SK-N-SH (cell line): ENCODE data around the gene PTPN9. TPM values are rescaled to one million over a fixed set of nuclear protein-coding genes. Genes with fewer than 3 reads are reported as not detected.
A peak's percentile ranks its signal among the peaks of the same experiment; 100 is the strongest.

Experiments
- CTCF ChIA-PET: fragments of 300-600, 350-600 bp; formaldehyde crosslinking; extraction: SDS; loops from one replicate; lab custom pipeline; 2021; lab: Yijun Ruan, JAX
- POLR2A ChIA-PET: fragments of 350-600 bp; sonication (Branson Sonifier 250); formaldehyde crosslinking; extraction: SDS; loops from one replicate; lab custom pipeline; 2020; ENCODE audit warnings: antibody characterized with exemption, inconsistent platforms; lab: Yijun Ruan, JAX
- DNase-seq: peaks from one replicate; pipeline ENCODE4 v3.0.0; 2012
- H2AFZ ChIP-seq: fragments of 200-600 bp; sonication (generic); 2 replicates; pipeline ENCODE4 v1.8.1; 2016; ENCODE audit warnings: antibody characterized with exemption, mild to moderate bottlenecking, low read depth
- H3F3A ChIP-seq: fragments of 200-600 bp; sonication (generic); replicated peaks from 2 replicates; pipeline ENCODE3; 2016; ENCODE audit warnings: antibody characterized with exemption, mild to moderate bottlenecking; ENCODE audit not compliant: insufficient read depth
- H3K27ac ChIP-seq, 2 experiments: fragments of 200-500 bp in 1 of 2; fragments of 200-600 bp in 1 of 2; sonication (Bioruptor generic) in 1 of 2; sonication (generic), shearing (Covaris generic) in 1 of 2; 2 replicates each; pipeline versions ENCODE4 v1.5.1 to v1.6.1; 2014 to 2016; ENCODE audit warnings: low read depth in 2 of 2, inconsistent platforms in 1 of 2, low read length in 1 of 2, mild to moderate bottlenecking in 1 of 2, mixed read lengths in 1 of 2
- H3K27me3 ChIP-seq: fragments of 200-600 bp; sonication (generic), shearing (Covaris generic); 2 replicates; pipeline ENCODE4 v1.6.1; 2016; ENCODE audit warnings: mixed run types; ENCODE audit not compliant: insufficient read depth
- H3K36me3 ChIP-seq, 2 experiments: fragments of 200-500 bp in 1 of 2; fragments of 200-600 bp in 1 of 2; sonication (Bioruptor generic) in 1 of 2; sonication (generic) in 1 of 2; replicated peaks in 1 of 2; 2 replicates each; pipeline versions ENCODE3 to v1.5.1; 2014 to 2016; ENCODE audit warnings: low read length in 1 of 2, mild to moderate bottlenecking in 1 of 2; ENCODE audit not compliant: insufficient read depth in 2 of 2, control insufficient read depth in 1 of 2
- H3K4me1 ChIP-seq, 2 experiments: fragments of 200-500 bp in 1 of 2; fragments of 200-600 bp in 1 of 2; sonication (Bioruptor generic) in 1 of 2; sonication (generic), shearing (Covaris generic) in 1 of 2; 2 replicates each; pipeline versions ENCODE4 v1.5.1 to v1.6.1; 2014 to 2016; ENCODE audit warnings: low read depth in 1 of 2, low read length in 1 of 2, mixed run types in 1 of 2; ENCODE audit not compliant: insufficient read depth in 2 of 2, control insufficient read depth in 1 of 2
- H3K4me2 ChIP-seq: fragments of 200-600 bp; sonication (generic), shearing (Covaris generic); 2 replicates; pipeline ENCODE4 v1.6.1; 2017; ENCODE audit warnings: mixed run types
- H3K4me3 ChIP-seq, 2 experiments: fragments of 200-500 bp in 1 of 2; fragments of 200-600 bp in 1 of 2; sonication (Bioruptor generic) in 1 of 2; sonication (generic), shearing (Covaris generic) in 1 of 2; 2 replicates each; pipeline versions ENCODE4 v1.5.1 to v1.8.1; 2014 to 2016; ENCODE audit warnings: low read depth in 2 of 2, inconsistent platforms in 1 of 2, low read length in 1 of 2, mild to moderate bottlenecking in 1 of 2, mixed read lengths in 1 of 2, moderate library complexity in 1 of 2
- H3K79me2 ChIP-seq: fragments of 200-600 bp; sonication (generic); 2 replicates; pipeline ENCODE4 v1.8.1; 2017; ENCODE audit warnings: mild to moderate bottlenecking; ENCODE audit not compliant: insufficient read depth
- H3K9ac ChIP-seq: fragments of 200-600 bp; sonication (generic); 2 replicates; pipeline ENCODE4 v1.6.1; 2017; ENCODE audit warnings: mixed run types
- H3K9me2 ChIP-seq: fragments of 200-600 bp; sonication (generic); 2 replicates; pipeline ENCODE4 v1.6.1; 2017; ENCODE audit warnings: mixed run types
- H3K9me3 ChIP-seq: fragments of 200-600 bp; sonication (generic); 2 replicates; pipeline ENCODE4 v1.6.1; 2017; ENCODE audit warnings: mixed run types, mild to moderate bottlenecking, moderate library complexity
- H4K20me1 ChIP-seq: fragments of 200-600 bp; sonication (generic); 2 replicates; pipeline ENCODE4 v1.6.1; 2017; ENCODE audit warnings: mild to moderate bottlenecking, mixed run types; ENCODE audit not compliant: insufficient read depth
- CHD2 ChIP-seq: fragments of 150-350 bp; IDR thresholded peaks from 2 replicates; pipeline ENCODE4 v1.6.1; 2018; ENCODE audit warnings: low read length; ENCODE audit not compliant: partially characterized antibody
- EZH2phosphoT487 ChIP-seq: fragments of 200-600 bp; sonication (generic); IDR thresholded peaks from 2 replicates; pipeline ENCODE4 v1.6.1; 2017; ENCODE audit warnings: low read depth, mixed run types, mild to moderate bottlenecking, antibody characterized with exemption, moderate library complexity, borderline replicate concordance
- JUND ChIP-seq: IDR thresholded peaks from 2 replicates; pipeline ENCODE4 v1.4.0; 2012
- MEF2A ChIP-seq: IDR thresholded peaks from 2 replicates; pipeline ENCODE4 v1.4.0; 2012; ENCODE audit warnings: low read depth, borderline replicate concordance
- NRF1 ChIP-seq: IDR thresholded peaks from 2 replicates; pipeline ENCODE4 v1.6.1; 2012; ENCODE audit warnings: low read depth, mild to moderate bottlenecking, low read length
- RAD21 ChIP-seq: IDR thresholded peaks from 2 replicates; pipeline ENCODE4 v1.6.1; 2012; ENCODE audit warnings: mild to moderate bottlenecking, low read length
- RCOR1 ChIP-seq: fragments of 150-350 bp; IDR thresholded peaks from 2 replicates; pipeline ENCODE4 v1.6.1; 2017; ENCODE audit warnings: antibody characterized with exemption, low read length
- RFX5 ChIP-seq: IDR thresholded peaks from 2 replicates; pipeline ENCODE4 v1.6.1; 2012; ENCODE audit warnings: mild to moderate bottlenecking, improper control_type of control experiment, low read length
- RXRA ChIP-seq: IDR thresholded peaks from 2 replicates; pipeline ENCODE4 v1.4.0; 2012; ENCODE audit warnings: low read depth, mild to moderate bottlenecking, borderline replicate concordance
- SIN3A ChIP-seq: IDR thresholded peaks from 2 replicates; pipeline ENCODE4 v1.6.1; 2012; ENCODE audit warnings: low read depth, mild to moderate bottlenecking, low read length, moderate library complexity, borderline replicate concordance
- SMC3 ChIP-seq: IDR thresholded peaks from 2 replicates; pipeline ENCODE4 v1.6.1; 2012; ENCODE audit warnings: low read depth, low read length, improper control_type of control experiment
- TCF12 ChIP-seq: IDR thresholded peaks from 2 replicates; pipeline ENCODE4 v1.4.0; 2012
- TEAD4 ChIP-seq: IDR thresholded peaks from 2 replicates; pipeline ENCODE4 v1.4.0; 2012; ENCODE audit warnings: mild to moderate bottlenecking, borderline replicate concordance; ENCODE audit not compliant: insufficient read depth
- YY1 ChIP-seq: IDR thresholded peaks from 2 replicates; pipeline ENCODE4 v1.4.0; 2012; ENCODE audit warnings: low read depth, mild to moderate bottlenecking
- WGBS: methylation state at CpG from one replicate; pipeline ENCODE4 v1.1.6; 2017; ENCODE audit warnings: low lambda C conversion rate; 5-methylcytosine and 5-hydroxymethylcytosine counted together
- polyA plus RNA-seq, 3 experiments: library from polyadenylated mRNA; depleted of rRNA; stranded (reverse); fragments of >200 nt; gene quantifications; 2 replicates each; pipeline ENCODE4 v1.2.3, GENCODE V29; 2012
- TF ChIP-seq, protein P1 (sequence below): IDR thresholded peaks from 2 replicates; pipeline ENCODE4 v1.6.1; 2012; ENCODE audit warnings: mild to moderate bottlenecking, low read depth, low read length, moderate library complexity
- TF ChIP-seq, protein P2 (sequence below): IDR thresholded peaks from 2 replicates; pipeline ENCODE4; 2012
- TF ChIP-seq, protein P3 (sequence below): fragments of 150-350 bp; IDR thresholded peaks from 2 replicates; pipeline ENCODE4 v1.6.1; 2016; ENCODE audit warnings: mild to moderate bottlenecking, low read depth, low read length
- TF ChIP-seq, protein P4 (sequence below): fragments of 150-350 bp; IDR thresholded peaks from 2 replicates; pipeline ENCODE4 v1.6.1; 2017; ENCODE audit warnings: antibody characterized with exemption, low read length, low read depth, borderline replicate concordance
- TF ChIP-seq, protein P5 (sequence below): fragments of 200-600 bp; sonication (generic); IDR thresholded peaks from 2 replicates; pipeline ENCODE4 v1.6.1; 2017; ENCODE audit warnings: antibody characterized with exemption, mild to moderate bottlenecking, moderate library complexity

PTPN9 gene
- polyA plus RNA-seq, 1 of the 3 experiments (the other 2 are of a cell fraction), result 25.9 TPM

DNA sequence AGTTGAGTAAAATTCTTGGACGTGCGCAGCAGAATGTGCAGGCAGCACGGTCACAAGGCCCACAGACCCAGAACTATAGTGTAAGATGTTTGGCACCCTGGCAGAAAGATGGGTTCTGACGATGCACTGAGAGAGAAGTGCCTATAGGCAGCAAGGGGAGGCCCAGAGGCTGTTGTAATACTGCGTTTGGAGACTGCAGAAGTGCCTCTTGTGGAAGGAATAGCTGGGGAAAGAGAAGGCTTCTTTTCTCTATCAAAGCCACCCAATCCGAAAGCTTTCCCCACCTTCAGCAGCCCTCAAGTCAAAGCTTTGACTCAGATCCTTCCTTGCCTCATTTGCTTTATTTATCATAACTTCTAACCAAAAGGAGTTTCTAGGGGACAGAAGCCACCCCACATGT lies 122.4 kb downstream of the PTPN9 start:
- POLR2A ChIA-PET, result no interaction called here
- H3K4me3 ChIP-seq, result peak overlapping the region; percentile 1 to 93; a peak in 2 of 4 replicates
- H3K9me2 ChIP-seq, result no peaks in the 10 kb centered on the region
- DNase-seq, result no peak
- H3K9ac ChIP-seq, result peak overlapping the region; percentile 96
- H3K4me1 ChIP-seq, result peaks cover 0 to 16% of the 10 kb centered on the region in 2 experiments; a peak in 1 of 4 replicates
- H3K79me2 ChIP-seq, result peaks cover 12% of the 10 kb centered on the region; the same call in 1 of the 2 replicates
- H3K4me2 ChIP-seq, result peak overlapping the region; percentile 98
- no peak overlapping the region for H2AFZ ChIP-seq
- TF ChIP-seq, protein P1, sequence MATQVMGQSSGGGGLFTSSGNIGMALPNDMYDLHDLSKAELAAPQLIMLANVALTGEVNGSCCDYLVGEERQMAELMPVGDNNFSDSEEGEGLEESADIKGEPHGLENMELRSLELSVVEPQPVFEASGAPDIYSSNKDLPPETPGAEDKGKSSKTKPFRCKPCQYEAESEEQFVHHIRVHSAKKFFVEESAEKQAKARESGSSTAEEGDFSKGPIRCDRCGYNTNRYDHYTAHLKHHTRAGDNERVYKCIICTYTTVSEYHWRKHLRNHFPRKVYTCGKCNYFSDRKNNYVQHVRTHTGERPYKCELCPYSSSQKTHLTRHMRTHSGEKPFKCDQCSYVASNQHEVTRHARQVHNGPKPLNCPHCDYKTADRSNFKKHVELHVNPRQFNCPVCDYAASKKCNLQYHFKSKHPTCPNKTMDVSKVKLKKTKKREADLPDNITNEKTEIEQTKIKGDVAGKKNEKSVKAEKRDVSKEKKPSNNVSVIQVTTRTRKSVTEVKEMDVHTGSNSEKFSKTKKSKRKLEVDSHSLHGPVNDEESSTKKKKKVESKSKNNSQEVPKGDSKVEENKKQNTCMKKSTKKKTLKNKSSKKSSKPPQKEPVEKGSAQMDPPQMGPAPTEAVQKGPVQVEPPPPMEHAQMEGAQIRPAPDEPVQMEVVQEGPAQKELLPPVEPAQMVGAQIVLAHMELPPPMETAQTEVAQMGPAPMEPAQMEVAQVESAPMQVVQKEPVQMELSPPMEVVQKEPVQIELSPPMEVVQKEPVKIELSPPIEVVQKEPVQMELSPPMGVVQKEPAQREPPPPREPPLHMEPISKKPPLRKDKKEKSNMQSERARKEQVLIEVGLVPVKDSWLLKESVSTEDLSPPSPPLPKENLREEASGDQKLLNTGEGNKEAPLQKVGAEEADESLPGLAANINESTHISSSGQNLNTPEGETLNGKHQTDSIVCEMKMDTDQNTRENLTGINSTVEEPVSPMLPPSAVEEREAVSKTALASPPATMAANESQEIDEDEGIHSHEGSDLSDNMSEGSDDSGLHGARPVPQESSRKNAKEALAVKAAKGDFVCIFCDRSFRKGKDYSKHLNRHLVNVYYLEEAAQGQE, result no peak
- TF ChIP-seq, protein P2, sequence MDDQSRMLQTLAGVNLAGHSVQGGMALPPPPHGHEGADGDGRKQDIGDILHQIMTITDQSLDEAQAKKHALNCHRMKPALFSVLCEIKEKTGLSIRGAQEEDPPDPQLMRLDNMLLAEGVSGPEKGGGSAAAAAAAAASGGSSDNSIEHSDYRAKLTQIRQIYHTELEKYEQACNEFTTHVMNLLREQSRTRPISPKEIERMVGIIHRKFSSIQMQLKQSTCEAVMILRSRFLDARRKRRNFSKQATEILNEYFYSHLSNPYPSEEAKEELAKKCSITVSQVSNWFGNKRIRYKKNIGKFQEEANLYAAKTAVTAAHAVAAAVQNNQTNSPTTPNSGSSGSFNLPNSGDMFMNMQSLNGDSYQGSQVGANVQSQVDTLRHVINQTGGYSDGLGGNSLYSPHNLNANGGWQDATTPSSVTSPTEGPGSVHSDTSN, result no peak
- no peak for TF ChIP-seq RFX5
- TF ChIP-seq JUND, result no peak
- no peak for TF ChIP-seq MEF2A
- no peak for TF ChIP-seq YY1
- TF ChIP-seq, protein P3, sequence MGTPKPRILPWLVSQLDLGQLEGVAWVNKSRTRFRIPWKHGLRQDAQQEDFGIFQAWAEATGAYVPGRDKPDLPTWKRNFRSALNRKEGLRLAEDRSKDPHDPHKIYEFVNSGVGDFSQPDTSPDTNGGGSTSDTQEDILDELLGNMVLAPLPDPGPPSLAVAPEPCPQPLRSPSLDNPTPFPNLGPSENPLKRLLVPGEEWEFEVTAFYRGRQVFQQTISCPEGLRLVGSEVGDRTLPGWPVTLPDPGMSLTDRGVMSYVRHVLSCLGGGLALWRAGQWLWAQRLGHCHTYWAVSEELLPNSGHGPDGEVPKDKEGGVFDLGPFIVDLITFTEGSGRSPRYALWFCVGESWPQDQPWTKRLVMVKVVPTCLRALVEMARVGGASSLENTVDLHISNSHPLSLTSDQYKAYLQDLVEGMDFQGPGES, result no peak
- TF ChIP-seq SMC3, result no peak
- TF ChIP-seq, protein P4, sequence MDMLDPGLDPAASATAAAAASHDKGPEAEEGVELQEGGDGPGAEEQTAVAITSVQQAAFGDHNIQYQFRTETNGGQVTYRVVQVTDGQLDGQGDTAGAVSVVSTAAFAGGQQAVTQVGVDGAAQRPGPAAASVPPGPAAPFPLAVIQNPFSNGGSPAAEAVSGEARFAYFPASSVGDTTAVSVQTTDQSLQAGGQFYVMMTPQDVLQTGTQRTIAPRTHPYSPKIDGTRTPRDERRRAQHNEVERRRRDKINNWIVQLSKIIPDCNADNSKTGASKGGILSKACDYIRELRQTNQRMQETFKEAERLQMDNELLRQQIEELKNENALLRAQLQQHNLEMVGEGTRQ, result no peak
- TF ChIP-seq TCF12, result no peak
- TF ChIP-seq RXRA, result no peak
- no peak for TF ChIP-seq EZH2phosphoT487
- no peak for TF ChIP-seq RAD21
- no peak for TF ChIP-seq RCOR1
- no peak for TF ChIP-seq SIN3A
- no peak for TF ChIP-seq TEAD4
- TF ChIP-seq CHD2, result no peak
- TF ChIP-seq, protein P5, sequence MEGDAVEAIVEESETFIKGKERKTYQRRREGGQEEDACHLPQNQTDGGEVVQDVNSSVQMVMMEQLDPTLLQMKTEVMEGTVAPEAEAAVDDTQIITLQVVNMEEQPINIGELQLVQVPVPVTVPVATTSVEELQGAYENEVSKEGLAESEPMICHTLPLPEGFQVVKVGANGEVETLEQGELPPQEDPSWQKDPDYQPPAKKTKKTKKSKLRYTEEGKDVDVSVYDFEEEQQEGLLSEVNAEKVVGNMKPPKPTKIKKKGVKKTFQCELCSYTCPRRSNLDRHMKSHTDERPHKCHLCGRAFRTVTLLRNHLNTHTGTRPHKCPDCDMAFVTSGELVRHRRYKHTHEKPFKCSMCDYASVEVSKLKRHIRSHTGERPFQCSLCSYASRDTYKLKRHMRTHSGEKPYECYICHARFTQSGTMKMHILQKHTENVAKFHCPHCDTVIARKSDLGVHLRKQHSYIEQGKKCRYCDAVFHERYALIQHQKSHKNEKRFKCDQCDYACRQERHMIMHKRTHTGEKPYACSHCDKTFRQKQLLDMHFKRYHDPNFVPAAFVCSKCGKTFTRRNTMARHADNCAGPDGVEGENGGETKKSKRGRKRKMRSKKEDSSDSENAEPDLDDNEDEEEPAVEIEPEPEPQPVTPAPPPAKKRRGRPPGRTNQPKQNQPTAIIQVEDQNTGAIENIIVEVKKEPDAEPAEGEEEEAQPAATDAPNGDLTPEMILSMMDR, result no peak
- no peak for TF ChIP-seq NRF1
- WGBS, result 83% methylated on average over 6 of the region's 6 CpGs
- peaks cover 28% of the 10 kb centered on the region for H3F3A ChIP-seq
- H4K20me1 ChIP-seq, result no peaks in the 10 kb centered on the region; the same call in 1 of the 2 replicates
- no peaks in the 10 kb centered on the region for H3K9me3 ChIP-seq
- CTCF ChIA-PET, result interaction anchor here (3.7 kb wide), 1 partner anchor 89 kb away, joined by 19 read pairs; the partner anchor contains the start of gene MAN2C1
- H3K27ac ChIP-seq, result peak overlapping the region in 1 of 2 experiments; percentile 96; a peak in 2 of 4 replicates
- no peaks in the 10 kb centered on the region for H3K27me3 ChIP-seq
- no peaks in the 10 kb centered on the region for H3K36me3 ChIP-seq
